HCT116 (cell line): ENCODE measurements around the gene PPIF. TPM values are rescaled to one million over a fixed set of nuclear protein-coding genes. Genes with fewer than 3 reads are reported as not detected.

Experiments used
- ATAC-seq: fragments of 200-7000 bp; cut with Tn5 transposase; 2 replicates; pipeline ENCODE4 v1.9.1; 2020; ENCODE audit warnings: mild to moderate bottlenecking, moderate library complexity
- BruUV-seq: library from RNA; stranded (reverse); fragments of 400-500 nt; replicated peaks from 2 replicates; lab custom pipeline; 2021; lab: Mats Ljungman, UMichigan
- CTCF ChIA-PET: fragments of 300-600 bp; sonication (Branson Sonifier 250); formaldehyde crosslinking; loops from one replicate; lab custom pipeline; 2021; ENCODE audit warnings: antibody characterized with exemption; lab: Charles Lee
- POLR2A ChIA-PET: fragments of 300-600, 350-600 bp; sonication (Branson Sonifier 250); formaldehyde crosslinking; loops from one replicate; lab custom pipeline; 2021; ENCODE audit warnings: antibody characterized with exemption; lab: Charles Lee
- RAD21 ChIA-PET, 2 experiments: fragments of 300-600 bp; sonication (Branson Sonifier 250); formaldehyde crosslinking; loops; one replicate each; lab custom pipeline; 2023; ENCODE audit warnings: low total read pairs in 2 of 2; ENCODE audit not compliant: uncharacterized antibody in 2 of 2, unreplicated experiment in 2 of 2, low non-redundant PET in 1 of 2; lab: Charles Lee
- DNase-seq: peaks from one replicate; pipeline ENCODE4 v3.0.0-alpha.2; 2010; ENCODE audit warnings: low read depth, low spot score
- H2AFZ ChIP-seq: fragments of 200-600 bp; shearing (Covaris generic), sonication (generic); 2 replicates; pipeline ENCODE4 v1.6.1; 2017; ENCODE audit warnings: low read depth, mixed run types, mixed read lengths, antibody characterized with exemption, low read length; ENCODE audit not compliant: poor library complexity, severe bottlenecking
- H3K27ac ChIP-seq: 2 replicates; pipeline ENCODE4 v1.5.1; 2012; ENCODE audit warnings: low read depth, low read length
- H3K27me3 ChIP-seq: fragments of 200-600 bp; sonication (generic); 2 replicates; pipeline ENCODE4 v1.6.1; 2016; ENCODE audit warnings: mixed run types, low read length, mixed read lengths; ENCODE audit not compliant: insufficient read depth
- H3K36me3 ChIP-seq, 2 experiments: fragments of 200-500 bp in 1 of 2; fragments of 200-600 bp in 1 of 2; sonication (Bioruptor generic) in 1 of 2; sonication (generic) in 1 of 2; 2 replicates each; pipeline versions ENCODE4 v1.5.1 to v1.6.1; 2014 to 2016; ENCODE audit warnings: low read length in 2 of 2, inconsistent platforms in 1 of 2, mixed read lengths in 1 of 2, mixed run types in 1 of 2; ENCODE audit not compliant: insufficient read depth in 2 of 2, control insufficient read depth in 1 of 2
- H3K4me1 ChIP-seq, 2 experiments: fragments of 200-600 bp in 1 of 2; sonication (generic) in 1 of 2; 2 replicates each; pipeline versions ENCODE4 v1.5.1 to v1.6.1; 2012 to 2017; ENCODE audit warnings: low read length in 2 of 2, inconsistent platforms in 1 of 2, mild to moderate bottlenecking in 1 of 2, mixed read lengths in 1 of 2, mixed run types in 1 of 2, moderate library complexity in 1 of 2; ENCODE audit not compliant: insufficient read depth in 2 of 2, control insufficient read depth in 1 of 2
- H3K4me2 ChIP-seq: fragments of 200-600 bp; sonication (generic); 2 replicates; pipeline ENCODE4 v1.6.1; 2017; ENCODE audit warnings: mixed run types, low read length, mixed read lengths
- H3K4me3 ChIP-seq, 2 experiments: fragments of 200-600 bp in 1 of 2; sonication (generic) in 1 of 2; replicated peaks in 1 of 2; 2 replicates each; pipeline ENCODE4 v1.5.1; 2011 to 2016; ENCODE audit warnings: low read length in 2 of 2, control low read depth in 1 of 2, low read depth in 1 of 2, mild to moderate bottlenecking in 1 of 2, mixed read lengths in 1 of 2, mixed run types in 1 of 2
- H3K79me2 ChIP-seq: fragments of 200-600 bp; sonication (generic); 2 replicates; pipeline ENCODE4 v1.6.1; 2017; ENCODE audit warnings: mild to moderate bottlenecking, mixed run types, low read length, moderate library complexity, mixed read lengths; ENCODE audit not compliant: insufficient read depth
- H3K9ac ChIP-seq: fragments of 200-600 bp; sonication (generic); 2 replicates; pipeline ENCODE4 v1.6.1; 2016; ENCODE audit warnings: low read length, mixed read lengths
- H3K9me2 ChIP-seq: fragments of 200-600 bp; sonication (generic), shearing (Covaris generic); 2 replicates; pipeline ENCODE4 v1.6.1; 2017; ENCODE audit warnings: mixed run types, mild to moderate bottlenecking, moderate library complexity; ENCODE audit not compliant: insufficient read depth
- H3K9me3 ChIP-seq, 2 experiments: fragments of 200-500 bp in 1 of 2; fragments of 200-600 bp in 1 of 2; sonication (Bioruptor generic) in 1 of 2; sonication (generic) in 1 of 2; 2 replicates each; pipeline ENCODE4 v1.6.1; 2014 to 2017; ENCODE audit warnings: low read length in 2 of 2, mixed read lengths in 2 of 2, inconsistent platforms in 1 of 2, low read depth in 1 of 2, mild to moderate bottlenecking in 1 of 2, mixed run types in 1 of 2, moderate library complexity in 1 of 2; ENCODE audit not compliant: control insufficient read depth in 1 of 2, insufficient read depth in 1 of 2
- H4K20me1 ChIP-seq: fragments of 200-600 bp; sonication (generic), shearing (Covaris generic); 2 replicates; pipeline ENCODE4 v1.6.1; 2017; ENCODE audit warnings: mixed run types, mild to moderate bottlenecking, moderate library complexity; ENCODE audit not compliant: insufficient read depth
- EZH2phosphoT487 ChIP-seq: fragments of 200-600 bp; IDR thresholded peaks from 2 replicates; pipeline ENCODE4 v1.6.1; 2018; ENCODE audit warnings: antibody characterized with exemption, borderline replicate concordance
- FOSL1 ChIP-seq: IDR thresholded peaks from 2 replicates; pipeline ENCODE4 v1.6.1; 2012; ENCODE audit warnings: low read depth
- POLR2A ChIP-seq: IDR thresholded peaks from 2 replicates; pipeline ENCODE4 v1.7.0; 2011; ENCODE audit warnings: borderline replicate concordance; ENCODE audit not compliant: insufficient read depth, insufficient read length; ENCODE audit errors: extremely low read depth
- POLR2AphosphoS5 ChIP-seq: IDR thresholded peaks from 2 replicates; pipeline ENCODE4 v1.6.1; 2011; ENCODE audit warnings: mild to moderate bottlenecking, low read depth, low read length, moderate library complexity
- YY1 ChIP-seq: IDR thresholded peaks from 2 replicates; pipeline ENCODE4 v1.6.1; 2011; ENCODE audit warnings: low read length, low read depth, moderate library complexity, mild to moderate bottlenecking; ENCODE audit not compliant: insufficient replicate concordance; ENCODE audit errors: extremely low read depth
- ZFX ChIP-seq: fragments of 450-650 bp; IDR thresholded peaks from 2 replicates; pipeline ENCODE4 v1.6.1; 2017
- ZNF274 ChIP-seq: fragments of 200-500 bp; sonication (Bioruptor generic); IDR thresholded peaks from 2 replicates; pipeline ENCODE4 v1.6.1; 2014; ENCODE audit warnings: mild to moderate bottlenecking, low read depth, low read length, inconsistent platforms
- intact Hi-C: fragments of 100-400 bp; cut with micrococcal nuclease; formaldehyde crosslinking; loops from 2 replicates; pipeline ENCODE4 v1.10.0; 2022
- total RNA-seq: library from RNA; stranded (reverse); gene quantifications from one replicate; pipeline ENCODE4 v1.2.1, GENCODE V29; 2021; ENCODE audit not compliant: unreplicated experiment
- TF ChIP-seq, protein P1 (sequence below): IDR thresholded peaks from 2 replicates; pipeline ENCODE4 v1.6.1; 2011; ENCODE audit warnings: mild to moderate bottlenecking, low read length, moderate library complexity; ENCODE audit not compliant: insufficient replicate concordance; ENCODE audit errors: extremely low read depth
- TF ChIP-seq, protein P2 (sequence below): IDR thresholded peaks from 2 replicates; pipeline ENCODE4 v1.6.1; 2012
- TF ChIP-seq, protein P3 (sequence below): IDR thresholded peaks from 2 replicates; pipeline ENCODE4 v1.6.1; 2012
- TF ChIP-seq, protein P4 (sequence below): IDR thresholded peaks from 2 replicates; pipeline ENCODE4 v1.6.1; 2012; ENCODE audit warnings: low read depth

Gene PPIF
- total RNA-seq, 1 experiment from 2014 or later, result 85.0 TPM

DNA sequence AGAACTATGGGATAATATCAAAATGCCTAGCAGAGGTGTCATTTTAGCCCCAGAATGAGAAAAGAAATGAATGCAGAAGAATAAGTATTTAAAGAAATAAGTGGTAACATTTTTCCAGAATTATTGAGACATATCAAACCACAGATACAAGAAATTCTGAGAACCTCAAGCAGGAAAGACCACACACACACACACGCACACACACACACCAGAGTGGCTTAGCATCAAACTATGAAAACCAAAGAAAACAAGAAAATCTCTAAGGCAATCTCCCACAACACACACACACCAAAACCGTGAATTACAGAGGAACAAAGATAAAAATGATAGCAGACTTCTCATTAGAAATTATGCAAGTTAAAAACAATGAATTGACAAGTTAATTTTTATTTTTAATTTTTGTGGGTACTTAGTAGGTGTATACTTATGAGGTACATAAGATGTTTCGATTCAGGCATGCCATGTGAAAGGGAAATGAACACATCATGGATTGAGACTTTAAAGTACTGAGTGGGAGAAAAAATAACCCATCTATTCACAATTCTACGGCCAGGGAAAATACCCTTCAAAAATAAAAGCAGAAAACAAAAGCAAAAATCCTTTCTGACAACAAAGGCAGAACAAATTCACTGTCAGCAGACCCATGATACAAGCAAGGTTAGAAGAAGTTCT lies 14.6 kb downstream of the PPIF start (continued):
- TF ChIP-seq, protein P1, sequence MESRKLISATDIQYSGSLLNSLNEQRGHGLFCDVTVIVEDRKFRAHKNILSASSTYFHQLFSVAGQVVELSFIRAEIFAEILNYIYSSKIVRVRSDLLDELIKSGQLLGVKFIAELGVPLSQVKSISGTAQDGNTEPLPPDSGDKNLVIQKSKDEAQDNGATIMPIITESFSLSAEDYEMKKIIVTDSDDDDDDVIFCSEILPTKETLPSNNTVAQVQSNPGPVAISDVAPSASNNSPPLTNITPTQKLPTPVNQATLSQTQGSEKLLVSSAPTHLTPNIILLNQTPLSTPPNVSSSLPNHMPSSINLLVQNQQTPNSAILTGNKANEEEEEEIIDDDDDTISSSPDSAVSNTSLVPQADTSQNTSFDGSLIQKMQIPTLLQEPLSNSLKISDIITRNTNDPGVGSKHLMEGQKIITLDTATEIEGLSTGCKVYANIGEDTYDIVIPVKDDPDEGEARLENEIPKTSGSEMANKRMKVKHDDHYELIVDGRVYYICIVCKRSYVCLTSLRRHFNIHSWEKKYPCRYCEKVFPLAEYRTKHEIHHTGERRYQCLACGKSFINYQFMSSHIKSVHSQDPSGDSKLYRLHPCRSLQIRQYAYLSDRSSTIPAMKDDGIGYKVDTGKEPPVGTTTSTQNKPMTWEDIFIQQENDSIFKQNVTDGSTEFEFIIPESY, result no peak
- TF ChIP-seq POLR2A, result no peak
- TF ChIP-seq YY1, result no peak
- TF ChIP-seq POLR2AphosphoS5, result no peak
- TF ChIP-seq ZNF274, result no peak
- no peak for TF ChIP-seq FOSL1
- TF ChIP-seq EZH2phosphoT487, result no peak

DNA sequence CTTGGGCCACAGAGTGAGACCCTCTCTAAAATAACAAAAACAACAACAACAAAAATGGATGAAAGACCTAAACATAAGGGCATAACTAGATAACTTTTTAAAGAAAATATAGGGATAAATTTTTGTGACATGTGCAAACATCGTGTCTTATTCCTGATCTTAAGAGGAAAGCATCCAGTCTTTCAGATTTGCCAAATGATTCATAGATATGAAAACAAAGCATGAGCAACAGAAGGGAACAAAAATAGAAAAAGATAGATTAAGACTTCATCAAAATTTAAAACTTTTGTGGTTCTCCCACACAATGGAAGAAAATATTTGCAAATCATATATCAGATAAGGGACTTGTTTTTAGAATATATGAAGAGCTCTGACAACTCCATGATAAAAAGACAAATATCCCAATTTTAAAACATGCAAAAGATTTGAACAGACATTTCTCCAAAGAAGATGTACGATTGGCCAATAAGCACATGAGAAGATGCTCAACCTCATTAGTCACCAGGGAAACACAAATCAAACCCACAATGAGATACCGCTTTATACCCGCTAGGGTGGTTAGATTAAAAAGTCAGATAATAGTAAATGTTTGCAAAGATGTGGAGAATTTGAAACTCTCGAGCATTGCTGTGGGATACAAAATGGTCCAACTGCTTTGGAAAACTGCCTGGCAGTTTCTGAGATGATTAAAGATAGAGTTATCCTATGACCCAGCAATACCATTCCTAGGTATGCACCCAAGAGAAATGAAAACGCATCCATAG lies 20.3 kb downstream of the PPIF start:
- H4K20me1 ChIP-seq, result no peaks in the 10 kb centered on the region
- DNase-seq (no peak), ATAC-seq (no peak)
- CTCF ChIA-PET, result no interaction called here
- POLR2A ChIA-PET, result no interaction called here
- H3K36me3 ChIP-seq, result no peaks in the 10 kb centered on the region
- intact Hi-C loops, result no loop called here
- no peak overlapping the region for H2AFZ ChIP-seq
- RAD21 ChIA-PET, result no interaction called here
- TF ChIP-seq, protein P2, sequence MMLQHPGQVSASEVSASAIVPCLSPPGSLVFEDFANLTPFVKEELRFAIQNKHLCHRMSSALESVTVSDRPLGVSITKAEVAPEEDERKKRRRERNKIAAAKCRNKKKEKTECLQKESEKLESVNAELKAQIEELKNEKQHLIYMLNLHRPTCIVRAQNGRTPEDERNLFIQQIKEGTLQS, result no peak
- TF ChIP-seq POLR2A (no peak), ZNF274 (no peak), ZFX (no peak)
- TF ChIP-seq, protein P3, sequence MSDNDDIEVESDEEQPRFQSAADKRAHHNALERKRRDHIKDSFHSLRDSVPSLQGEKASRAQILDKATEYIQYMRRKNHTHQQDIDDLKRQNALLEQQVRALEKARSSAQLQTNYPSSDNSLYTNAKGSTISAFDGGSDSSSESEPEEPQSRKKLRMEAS, result no peak
- TF ChIP-seq, protein P4, sequence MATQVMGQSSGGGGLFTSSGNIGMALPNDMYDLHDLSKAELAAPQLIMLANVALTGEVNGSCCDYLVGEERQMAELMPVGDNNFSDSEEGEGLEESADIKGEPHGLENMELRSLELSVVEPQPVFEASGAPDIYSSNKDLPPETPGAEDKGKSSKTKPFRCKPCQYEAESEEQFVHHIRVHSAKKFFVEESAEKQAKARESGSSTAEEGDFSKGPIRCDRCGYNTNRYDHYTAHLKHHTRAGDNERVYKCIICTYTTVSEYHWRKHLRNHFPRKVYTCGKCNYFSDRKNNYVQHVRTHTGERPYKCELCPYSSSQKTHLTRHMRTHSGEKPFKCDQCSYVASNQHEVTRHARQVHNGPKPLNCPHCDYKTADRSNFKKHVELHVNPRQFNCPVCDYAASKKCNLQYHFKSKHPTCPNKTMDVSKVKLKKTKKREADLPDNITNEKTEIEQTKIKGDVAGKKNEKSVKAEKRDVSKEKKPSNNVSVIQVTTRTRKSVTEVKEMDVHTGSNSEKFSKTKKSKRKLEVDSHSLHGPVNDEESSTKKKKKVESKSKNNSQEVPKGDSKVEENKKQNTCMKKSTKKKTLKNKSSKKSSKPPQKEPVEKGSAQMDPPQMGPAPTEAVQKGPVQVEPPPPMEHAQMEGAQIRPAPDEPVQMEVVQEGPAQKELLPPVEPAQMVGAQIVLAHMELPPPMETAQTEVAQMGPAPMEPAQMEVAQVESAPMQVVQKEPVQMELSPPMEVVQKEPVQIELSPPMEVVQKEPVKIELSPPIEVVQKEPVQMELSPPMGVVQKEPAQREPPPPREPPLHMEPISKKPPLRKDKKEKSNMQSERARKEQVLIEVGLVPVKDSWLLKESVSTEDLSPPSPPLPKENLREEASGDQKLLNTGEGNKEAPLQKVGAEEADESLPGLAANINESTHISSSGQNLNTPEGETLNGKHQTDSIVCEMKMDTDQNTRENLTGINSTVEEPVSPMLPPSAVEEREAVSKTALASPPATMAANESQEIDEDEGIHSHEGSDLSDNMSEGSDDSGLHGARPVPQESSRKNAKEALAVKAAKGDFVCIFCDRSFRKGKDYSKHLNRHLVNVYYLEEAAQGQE, result no peak
- TF ChIP-seq, protein P1, result no peak
- no peak overlapping the region for H3K4me3 ChIP-seq
- H3K9ac ChIP-seq, result no peak overlapping the region
- H3K79me2 ChIP-seq, result no peaks in the 10 kb centered on the region
- H3K4me1 ChIP-seq, result no peaks in the 10 kb centered on the region
- BruUV-seq, result no TSS peak
- no peak overlapping the region for H3K4me2 ChIP-seq
- H3K9me2 ChIP-seq, result no peaks in the 10 kb centered on the region
- H3K27ac ChIP-seq, result no peak overlapping the region
- H3K27me3 ChIP-seq, result no peaks in the 10 kb centered on the region
- peaks cover 0 to 3% of the 10 kb centered on the region in 2 experiments; a peak in 1 of 4 replicates for H3K9me3 ChIP-seq
